Lower lobe of right lung (tissue), 2 donors: ENCODE measurements around the gene DYNLL1. TPM values are rescaled to one million over a fixed set of nuclear protein-coding genes. Genes with fewer than 3 reads are reported as not detected.

Source experiments
- ATAC-seq, 2 donors: fragments of 200-7000 bp; cut with Tn5 transposase; one replicate each; pipeline ENCODE4 v1.9.1; 2020 to 2022; ENCODE audit warnings: mild to moderate bottlenecking in 2 of 2, moderate library complexity in 2 of 2
- DNase-seq: peaks from one replicate; pipeline ENCODE4 v3.0.0-alpha.2; 2020
- H3K27ac ChIP-seq: fragments of 200-600 bp; one replicate; pipeline ENCODE4 v1.8.0; 2022
- H3K27me3 ChIP-seq: fragments of 200-600 bp; one replicate; pipeline ENCODE4 v1.8.0; 2022; ENCODE audit warnings: low read depth
- H3K36me3 ChIP-seq: fragments of 200-600 bp; one replicate; pipeline ENCODE4 v1.8.0; 2022; ENCODE audit warnings: mild to moderate bottlenecking
- H3K4me1 ChIP-seq: fragments of 200-600 bp; one replicate; pipeline ENCODE4 v1.8.0; 2022
- H3K4me3 ChIP-seq: fragments of 200-600 bp; one replicate; pipeline ENCODE4 v1.8.0; 2022; ENCODE audit warnings: mild to moderate bottlenecking
- H3K9me3 ChIP-seq: fragments of 200-600 bp; one replicate; pipeline ENCODE4 v1.8.0; 2022
- intact Hi-C: fragments of 100-400 bp; cut with DNase I; formaldehyde crosslinking; loops from one replicate; pipeline ENCODE4 v1.11.0; 2022
- total RNA-seq: library from RNA; stranded (reverse); fragmentation: NEBNext Ultra II Directional; extraction: Animal tissue kit (Norgen Biotek cat#: 25700); gene quantifications from one replicate; pipeline ENCODE4 v1.2.1, GENCODE V29; 2021
- TF ChIP-seq, protein P1 (sequence below): fragments of 200-600 bp; IDR thresholded peaks from one replicate; pipeline ENCODE4 v1.8.0; 2022; ENCODE audit warnings: antibody characterized with exemption, mild to moderate bottlenecking
- donor health status: DM: no; HTN: yes; CAD: no; lungs with severe emphysema.

DYNLL1 gene
- total RNA-seq, 1 donor from 2014 or later = 285 TPM

- peaks cover 83% of the 10 kb centered on the region for H3K4me1 ChIP-seq
- no peaks in the 10 kb centered on the region for H3K27me3 ChIP-seq
- no peak overlapping the region for H3K4me3 ChIP-seq
- no peak for DNase-seq
- intact Hi-C loops = no loop called here
- peaks cover 36% of the 10 kb centered on the region for H3K36me3 ChIP-seq
- no peak overlapping the region for H3K27ac ChIP-seq
- TF ChIP-seq, protein P1, sequence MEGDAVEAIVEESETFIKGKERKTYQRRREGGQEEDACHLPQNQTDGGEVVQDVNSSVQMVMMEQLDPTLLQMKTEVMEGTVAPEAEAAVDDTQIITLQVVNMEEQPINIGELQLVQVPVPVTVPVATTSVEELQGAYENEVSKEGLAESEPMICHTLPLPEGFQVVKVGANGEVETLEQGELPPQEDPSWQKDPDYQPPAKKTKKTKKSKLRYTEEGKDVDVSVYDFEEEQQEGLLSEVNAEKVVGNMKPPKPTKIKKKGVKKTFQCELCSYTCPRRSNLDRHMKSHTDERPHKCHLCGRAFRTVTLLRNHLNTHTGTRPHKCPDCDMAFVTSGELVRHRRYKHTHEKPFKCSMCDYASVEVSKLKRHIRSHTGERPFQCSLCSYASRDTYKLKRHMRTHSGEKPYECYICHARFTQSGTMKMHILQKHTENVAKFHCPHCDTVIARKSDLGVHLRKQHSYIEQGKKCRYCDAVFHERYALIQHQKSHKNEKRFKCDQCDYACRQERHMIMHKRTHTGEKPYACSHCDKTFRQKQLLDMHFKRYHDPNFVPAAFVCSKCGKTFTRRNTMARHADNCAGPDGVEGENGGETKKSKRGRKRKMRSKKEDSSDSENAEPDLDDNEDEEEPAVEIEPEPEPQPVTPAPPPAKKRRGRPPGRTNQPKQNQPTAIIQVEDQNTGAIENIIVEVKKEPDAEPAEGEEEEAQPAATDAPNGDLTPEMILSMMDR = no peak
- H3K9me3 ChIP-seq = no peaks in the 10 kb centered on the region
- no peak for ATAC-seq
Measured at GRCh38 chr12:120542166-120542565, 46.3 kb downstream of the DYNLL1 start.

DNA sequence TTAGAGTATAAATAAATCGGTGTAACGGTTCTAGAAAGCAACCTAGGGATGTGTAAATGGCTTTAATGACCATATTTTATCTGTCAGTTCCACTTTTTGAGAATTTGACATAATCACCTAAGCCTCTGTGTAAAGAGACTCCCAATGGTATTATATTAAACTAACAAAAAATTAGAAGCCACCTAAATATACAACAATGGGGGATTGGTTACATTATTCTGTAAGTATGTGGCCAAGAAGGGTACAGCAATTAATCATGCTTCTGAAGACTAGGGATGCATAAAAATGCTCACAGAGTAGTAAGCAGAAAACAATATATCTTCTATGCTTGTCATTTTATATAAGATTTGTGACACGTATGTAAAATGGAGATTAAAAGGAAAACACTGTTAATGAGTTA lies 48.8 kb downstream of the DYNLL1 start:
- peaks cover 68% of the 10 kb centered on the region for H3K4me1 ChIP-seq

GRCh38 chr12:120546050-120546386 lies 50.1 kb downstream of the DYNLL1 start:
- Histone ChIP-seq H3K27ac (no peak overlapping the region), H3K27me3 (no peaks in the 10 kb centered on the region), H3K9me3 (no peaks in the 10 kb centered on the region), H3K4me1 (peaks cover 68% of the 10 kb centered on the region), H3K4me3 (no peak overlapping the region), H3K36me3 (peaks cover 60% of the 10 kb centered on the region)
- DNase-seq = no peak
- TF ChIP-seq, protein P1 = no peak
- no peak for ATAC-seq
- intact Hi-C loops = no loop called here

More for the DNA sequence above, 48.8 kb downstream of the DYNLL1 start:
- no peak for DNase-seq
- intact Hi-C loops = no loop called here
- H3K9me3 ChIP-seq = no peaks in the 10 kb centered on the region
- no peak for ATAC-seq
- peaks cover 61% of the 10 kb centered on the region for H3K36me3 ChIP-seq
- no peaks in the 10 kb centered on the region for H3K27me3 ChIP-seq
- H3K27ac ChIP-seq = no peak overlapping the region
- no peak overlapping the region for H3K4me3 ChIP-seq
- TF ChIP-seq, protein P1 = no peak

Other genes starting within 250 kb of the DYNLL1 start
- gene PXN, start 230.4 kb upstream of the DYNLL1 start, total RNA-seq = 105 TPM
- 15,469 TPM for gene RNU4-2, start 204.2 kb upstream of the DYNLL1 start, total RNA-seq
- 2,881 TPM for gene RNU4-1, start 202.9 kb upstream of the DYNLL1 start, total RNA-seq
- gene SIRT4, start 193.8 kb upstream of the DYNLL1 start, total RNA-seq = 2.1 TPM
- 42.2 TPM for gene PLA2G1B, start 168.3 kb upstream of the DYNLL1 start, total RNA-seq
- gene MSI1, start 126.9 kb upstream of the DYNLL1 start, total RNA-seq = 0.44 TPM
- gene COX6A1, start 58.0 kb upstream of the DYNLL1 start, total RNA-seq = 263 TPM
- 20.4 TPM for gene TRIAP1, start 49.7 kb upstream of the DYNLL1 start, total RNA-seq
- 31.7 TPM for gene GATC, start 49.7 kb upstream of the DYNLL1 start, total RNA-seq
- gene SRSF9, start 26.4 kb upstream of the DYNLL1 start, total RNA-seq = 115 TPM
- gene COQ5, start 33.0 kb downstream of the DYNLL1 start, total RNA-seq = 24.1 TPM
- gene RNF10, start 38.2 kb downstream of the DYNLL1 start, total RNA-seq = 175 TPM
- gene POP5, start 85.3 kb downstream of the DYNLL1 start, total RNA-seq = 39.5 TPM
- 0.30 TPM for gene CABP1, start 144.5 kb downstream of the DYNLL1 start, total RNA-seq
- 98.1 TPM for gene MLEC, start 191.0 kb downstream of the DYNLL1 start, total RNA-seq
- 27.1 TPM for gene UNC119B, start 214.3 kb downstream of the DYNLL1 start, total RNA-seq
- gene ACADS, start 229.7 kb downstream of the DYNLL1 start, total RNA-seq = 24.4 TPM